Subcutaneous abdominal adipose tissue (tissue), 5 donors: ENCODE results near the gene PTBP1.

ENCODE experiments used
- H3K27ac ChIP-seq: one replicate; pipeline ENCODE4 v1.7.0; 2013; ENCODE audit warnings: low read depth, mild to moderate bottlenecking, inconsistent platforms, low read length, moderate library complexity
- H3K27me3 ChIP-seq, 5 donors: one replicate each; pipeline ENCODE4 v1.7.0; 2013; ENCODE audit warnings: low read length in 5 of 5, inconsistent platforms in 1 of 5; ENCODE audit not compliant: control insufficient read depth in 5 of 5, insufficient read depth in 4 of 5
- H3K36me3 ChIP-seq, 5 donors: one replicate each; pipeline ENCODE4 v1.7.0; 2013; ENCODE audit warnings: low read length in 5 of 5; ENCODE audit not compliant: control insufficient read depth in 5 of 5, insufficient read depth in 5 of 5
- H3K4me1 ChIP-seq, 5 donors: one replicate each; pipeline ENCODE4 v1.7.0; 2013; ENCODE audit warnings: low read length in 5 of 5, mild to moderate bottlenecking in 3 of 5, moderate library complexity in 1 of 5; ENCODE audit not compliant: control insufficient read depth in 5 of 5, insufficient read depth in 5 of 5
- H3K4me3 ChIP-seq, 5 donors: one replicate each; pipeline ENCODE4 v1.7.0; 2013; ENCODE audit warnings: low read length in 5 of 5, low read depth in 1 of 5
- H3K9ac ChIP-seq, 5 donors: one replicate each; pipeline ENCODE4 v1.7.0; 2013; ENCODE audit warnings: low read length in 5 of 5, mild to moderate bottlenecking in 4 of 5, moderate library complexity in 3 of 5
- H3K9me3 ChIP-seq, 5 donors: one replicate each; pipeline ENCODE4 v1.7.0; 2013; ENCODE audit warnings: low read length in 5 of 5; ENCODE audit not compliant: control insufficient read depth in 5 of 5
- donor health status: healthy.
- donor health status: healthy.
- donor health status: healthy.
- donor health status: healthy.
- donor health status: healthy.

Gene PTBP1

DNA sequence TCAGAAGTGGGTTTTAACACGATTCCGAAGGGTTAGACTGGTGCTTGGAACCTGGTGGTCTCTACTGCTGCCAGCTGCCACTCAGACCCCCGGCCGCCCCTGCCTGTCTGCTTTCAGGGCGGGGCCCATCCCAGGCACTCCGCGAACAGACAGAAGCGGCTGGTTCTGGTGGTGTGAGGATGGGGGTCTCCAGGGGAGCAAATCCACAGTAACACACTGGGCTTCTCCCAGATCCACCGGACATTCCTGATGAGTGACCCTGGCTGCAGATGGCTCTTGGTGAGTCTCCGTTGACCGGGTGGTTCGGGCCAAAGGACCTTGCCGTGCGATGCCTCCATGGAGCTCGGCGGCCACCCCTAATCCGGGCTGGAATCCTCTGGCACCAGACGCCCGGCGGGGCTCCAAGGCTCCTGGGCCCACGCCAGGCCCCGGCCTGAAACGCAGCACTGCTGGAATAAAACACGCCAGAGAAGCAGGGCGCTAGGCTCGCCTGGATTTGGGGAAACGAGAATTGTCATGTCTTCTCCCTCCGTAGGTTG is 2.1 kb upstream of the PTBP1 start:
- no peaks in the 10 kb centered on the region for H3K27me3 ChIP-seq
- peak overlapping the region in 2 of 5 donors; percentile 30 to 47 for H3K9ac ChIP-seq
- peaks cover 7 to 53% (median 39%) of the 10 kb centered on the region in 5 donors for H3K4me1 ChIP-seq
- no peak overlapping the region for H3K27ac ChIP-seq
- H3K36me3 ChIP-seq: peaks cover 0 to 6% (median 5%) of the 10 kb centered on the region in 5 donors
- H3K4me3 ChIP-seq: peak overlapping the region in 2 of 5 donors; percentile 17 to 22
- no peaks in the 10 kb centered on the region for H3K9me3 ChIP-seq

DNA sequence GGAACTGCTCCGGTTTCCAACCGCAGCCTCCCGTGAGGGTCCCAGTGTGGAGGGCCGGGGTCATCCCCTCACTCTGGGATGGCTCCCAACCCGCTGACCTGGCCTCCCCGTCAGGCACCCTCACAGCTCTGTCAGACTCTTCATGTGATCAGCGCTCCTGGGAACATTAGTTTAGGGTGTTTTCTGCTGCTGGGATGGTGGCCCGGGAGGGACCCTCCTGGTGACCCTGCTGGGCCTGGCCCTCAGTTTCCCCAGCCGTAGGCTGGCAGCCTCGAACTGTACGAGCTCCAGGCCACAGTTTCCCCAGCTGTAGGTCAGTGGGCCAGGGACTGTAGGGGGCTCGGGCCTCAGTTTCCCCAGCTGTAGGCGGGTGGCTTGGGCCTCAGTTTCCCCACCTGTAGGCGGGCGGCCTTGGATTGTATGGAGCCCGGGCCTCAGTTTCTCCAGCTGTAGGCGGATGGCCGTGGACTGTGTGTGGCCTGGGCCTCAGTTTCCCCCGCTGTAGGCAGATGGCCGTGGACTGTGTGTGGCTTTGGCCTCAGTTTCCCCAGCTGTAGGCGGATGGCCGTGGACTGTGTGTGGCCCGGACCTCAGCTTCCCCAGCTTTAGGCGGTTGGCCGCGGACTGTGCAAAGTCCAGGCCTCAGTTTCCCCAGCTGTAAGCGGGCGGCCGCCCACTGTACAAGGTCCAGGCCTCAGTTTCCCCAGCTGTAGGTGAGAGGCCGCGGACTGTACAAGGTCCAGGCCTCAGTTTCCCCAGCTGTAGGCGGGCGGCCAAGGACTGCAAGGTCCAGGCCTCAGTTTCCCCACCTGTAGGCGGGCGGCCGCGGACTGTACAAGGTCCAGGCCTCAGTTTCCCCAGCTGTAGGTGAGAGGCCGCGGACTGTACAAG is 1.3 kb upstream of the PTBP1 start:
- peaks cover 14 to 57% (median 47%) of the 10 kb centered on the region in 5 donors for H3K4me1 ChIP-seq
- no peaks in the 10 kb centered on the region for H3K27me3 ChIP-seq
- H3K36me3 ChIP-seq: peaks cover 0 to 12% (median 8%) of the 10 kb centered on the region in 5 donors
- no peaks in the 10 kb centered on the region for H3K9me3 ChIP-seq
- peak overlapping the region; percentile 57 for H3K27ac ChIP-seq
- peak overlapping the region in 3 of 5 donors; percentile 73 to 82 (median 78) for H3K9ac ChIP-seq
- peak overlapping the region in 4 of 5 donors; percentile 70 to 83 (median 78) for H3K4me3 ChIP-seq

DNA sequence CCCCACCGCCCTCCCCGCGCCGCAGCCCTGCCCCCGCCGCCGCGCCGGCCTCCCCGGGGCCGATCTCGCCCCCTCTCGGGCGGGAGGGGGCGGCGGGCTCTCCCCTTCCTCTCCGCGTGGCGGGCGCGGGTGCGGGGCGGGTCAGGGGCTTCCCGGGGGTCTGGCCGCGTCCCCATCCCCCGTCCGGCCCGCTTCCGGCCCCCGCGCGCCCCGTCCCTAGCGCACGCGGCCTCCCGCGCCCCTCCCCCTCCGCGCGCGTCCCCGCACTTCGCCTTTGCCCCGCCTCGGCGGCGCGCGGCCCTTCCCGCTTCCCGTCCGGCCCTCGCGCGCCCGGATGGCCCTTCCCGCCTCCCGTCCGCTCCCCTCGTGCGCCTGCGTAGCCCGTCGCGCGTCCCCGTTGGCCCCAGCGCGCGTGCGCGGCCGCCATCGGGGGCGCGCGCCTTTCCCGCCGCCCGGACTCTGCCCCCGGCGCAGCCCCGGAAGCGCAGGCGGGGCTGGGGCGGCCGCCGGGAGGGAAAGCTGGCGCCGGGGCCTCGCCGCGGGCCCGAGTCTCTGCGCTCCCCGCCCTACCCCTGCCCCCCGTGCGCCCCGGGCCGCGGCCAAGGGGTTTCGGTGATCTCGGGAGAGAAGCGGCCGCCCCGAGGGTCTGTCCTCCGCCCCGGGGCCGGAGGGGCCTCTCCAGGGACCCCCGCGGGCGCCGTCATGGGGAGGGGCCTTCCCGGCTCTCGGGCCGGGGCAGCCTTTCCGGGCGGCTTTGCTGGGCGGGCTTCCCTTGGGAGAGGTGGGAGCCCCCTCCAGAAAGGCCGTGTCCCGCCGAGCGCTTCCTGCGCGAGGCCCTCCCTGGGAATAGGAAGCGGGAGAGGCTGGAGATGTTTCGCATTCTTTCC is 519 bp downstream of the PTBP1 start:
- peaks cover 20 to 65% (median 64%) of the 10 kb centered on the region in 5 donors for H3K4me1 ChIP-seq
- peaks cover 0 to 19% (median 8%) of the 10 kb centered on the region in 5 donors for H3K36me3 ChIP-seq
- H3K9me3 ChIP-seq: no peaks in the 10 kb centered on the region
- no peaks in the 10 kb centered on the region for H3K27me3 ChIP-seq
- H3K27ac ChIP-seq: peak overlapping the region; percentile 69
- peak overlapping the region in 4 of 5 donors; percentile 85 to 89 (median 88) for H3K9ac ChIP-seq
- peak overlapping the region; percentile 75 to 90 (median 88) for H3K4me3 ChIP-seq

DNA sequence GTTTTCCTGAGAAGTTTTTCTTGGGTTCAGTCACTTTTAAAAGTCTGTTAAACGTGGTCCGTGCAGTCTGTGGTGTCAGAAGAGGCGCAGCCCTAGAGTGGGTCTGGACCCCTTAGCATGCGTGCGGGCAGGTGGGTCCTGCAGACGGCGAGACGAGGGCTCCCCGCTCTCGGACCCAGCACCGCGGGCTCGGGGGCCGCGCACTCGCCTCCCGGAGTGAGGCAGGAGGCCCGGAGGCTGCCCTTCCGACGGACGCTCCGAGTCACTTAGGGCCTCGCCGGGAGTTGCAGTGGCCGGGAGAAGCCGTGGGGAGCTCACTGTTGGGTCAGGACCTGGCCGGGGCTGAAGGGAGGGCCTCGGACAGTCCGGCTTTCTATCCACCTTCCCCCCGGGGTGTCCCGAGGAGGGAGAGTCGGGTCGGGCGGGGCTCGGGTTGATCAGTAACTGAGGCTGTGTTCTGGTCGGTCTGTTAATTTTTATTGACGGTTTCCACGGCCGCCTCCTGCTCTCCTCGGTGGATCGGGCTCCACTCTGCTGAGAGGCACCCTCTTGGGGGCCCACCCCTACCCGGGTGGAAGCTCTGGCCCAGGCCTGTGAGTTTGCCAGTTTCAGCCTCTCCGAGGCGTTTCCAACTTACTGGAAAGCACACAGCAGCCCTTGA is 1.3 kb downstream of the PTBP1 start:
- Histone ChIP-seq H3K9me3 (no peaks in the 10 kb centered on the region), H3K36me3 (peaks cover 0 to 27% (median 12%) of the 10 kb centered on the region in 5 donors), H3K4me1 (peaks cover 20 to 72% (median 69%) of the 10 kb centered on the region in 5 donors), H3K27me3 (no peaks in the 10 kb centered on the region), H3K9ac (peak overlapping the region in 4 of 5 donors; percentile 85 to 89 (median 88)), H3K4me3 (peak overlapping the region; percentile 75 to 90 (median 88)), H3K27ac (peak overlapping the region; percentile 69)

DNA sequence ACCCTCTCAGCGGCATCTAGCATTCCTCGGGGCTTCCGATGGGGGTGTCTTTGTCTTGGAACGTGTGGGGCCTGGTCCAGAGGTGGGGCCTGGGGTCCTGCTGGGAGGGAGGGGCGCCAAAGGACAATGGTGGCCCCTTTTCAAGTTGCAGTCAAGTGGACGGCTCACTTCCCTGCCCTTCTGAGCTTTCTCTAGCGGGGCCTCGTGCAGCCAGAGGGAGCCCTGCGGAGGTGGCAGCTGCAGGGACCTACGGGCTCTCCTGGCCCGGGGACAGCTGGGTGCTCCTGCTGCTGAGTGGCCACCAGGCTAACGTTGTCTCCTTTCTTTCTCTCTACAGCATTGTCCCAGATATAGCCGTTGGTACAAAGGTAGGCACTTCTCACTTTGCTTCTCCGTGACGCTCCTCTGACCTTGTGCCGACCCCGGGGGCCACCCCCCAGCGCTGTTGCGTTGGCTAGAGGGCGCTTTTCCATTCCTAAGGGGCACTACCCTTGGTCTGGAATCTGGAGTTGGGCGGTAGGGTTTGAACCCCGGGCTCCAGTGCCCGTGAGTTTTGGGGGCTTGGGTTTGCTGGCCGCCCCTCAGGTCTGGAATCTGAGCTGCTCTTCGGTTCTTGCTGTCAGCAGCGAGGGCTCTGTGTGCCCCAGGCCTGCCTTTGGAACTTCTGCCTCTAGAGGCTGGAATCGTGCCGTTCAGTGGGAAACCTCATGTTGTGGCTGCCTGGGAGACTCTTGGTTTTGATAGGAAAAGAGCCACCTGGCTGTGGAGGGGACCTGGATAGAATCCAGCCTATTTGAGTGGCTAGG is 2.0 kb downstream of the PTBP1 start:
- Histone ChIP-seq H3K9me3 (no peaks in the 10 kb centered on the region), H3K9ac (peak overlapping the region in 4 of 5 donors; percentile 85 to 89 (median 88)), H3K27me3 (no peaks in the 10 kb centered on the region), H3K27ac (peak overlapping the region; percentile 69), H3K4me1 (peaks cover 20 to 79% (median 74%) of the 10 kb centered on the region in 5 donors), H3K36me3 (peaks cover 0 to 35% (median 20%) of the 10 kb centered on the region in 5 donors), H3K4me3 (peak overlapping the region; percentile 42 to 90 (median 88))

DNA sequence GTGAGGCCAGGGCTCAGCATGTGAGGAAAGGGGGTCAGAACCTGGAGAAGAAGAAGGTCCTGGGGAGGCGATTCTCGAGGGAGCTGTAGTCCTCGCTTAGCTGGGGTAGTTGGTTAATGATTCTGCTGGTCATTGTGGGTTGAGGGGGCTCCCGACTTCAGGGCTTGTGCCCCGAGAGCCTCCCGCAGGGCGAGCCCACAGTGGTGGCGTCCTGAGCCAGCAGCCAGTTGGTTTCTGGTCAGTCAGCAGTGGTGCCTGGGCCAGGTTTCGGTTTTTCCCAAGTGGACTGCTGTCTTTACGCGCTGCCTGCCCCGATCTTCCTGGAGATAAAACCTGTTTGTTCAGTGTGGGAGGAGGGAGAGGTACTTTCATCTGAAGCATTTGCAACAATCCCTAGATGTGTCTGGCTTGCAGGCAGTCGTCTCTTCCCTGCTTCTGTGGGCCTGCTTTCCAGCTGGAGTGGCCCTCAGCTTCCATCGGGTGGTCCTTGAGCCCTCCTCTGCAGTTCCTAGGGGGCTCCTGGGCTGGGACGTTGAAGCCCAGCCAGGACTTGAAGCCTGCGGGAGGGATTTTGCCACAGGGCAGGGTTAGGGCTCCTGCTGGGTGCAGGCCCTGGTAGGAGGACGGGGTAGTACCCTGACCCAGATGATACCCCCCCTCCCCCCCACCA is 3.2 kb downstream of the PTBP1 start:
- Histone ChIP-seq H3K36me3 (peaks cover 0 to 47% (median 32%) of the 10 kb centered on the region in 5 donors), H3K4me1 (peaks cover 20 to 77% (median 68%) of the 10 kb centered on the region in 5 donors), H3K27me3 (no peaks in the 10 kb centered on the region), H3K4me3 (peak overlapping the region in 4 of 5 donors; percentile 13 to 57 (median 38)), H3K9ac (peak overlapping the region in 2 of 5 donors; percentile 43 to 44), H3K27ac (no peak overlapping the region), H3K9me3 (no peaks in the 10 kb centered on the region)

DNA sequence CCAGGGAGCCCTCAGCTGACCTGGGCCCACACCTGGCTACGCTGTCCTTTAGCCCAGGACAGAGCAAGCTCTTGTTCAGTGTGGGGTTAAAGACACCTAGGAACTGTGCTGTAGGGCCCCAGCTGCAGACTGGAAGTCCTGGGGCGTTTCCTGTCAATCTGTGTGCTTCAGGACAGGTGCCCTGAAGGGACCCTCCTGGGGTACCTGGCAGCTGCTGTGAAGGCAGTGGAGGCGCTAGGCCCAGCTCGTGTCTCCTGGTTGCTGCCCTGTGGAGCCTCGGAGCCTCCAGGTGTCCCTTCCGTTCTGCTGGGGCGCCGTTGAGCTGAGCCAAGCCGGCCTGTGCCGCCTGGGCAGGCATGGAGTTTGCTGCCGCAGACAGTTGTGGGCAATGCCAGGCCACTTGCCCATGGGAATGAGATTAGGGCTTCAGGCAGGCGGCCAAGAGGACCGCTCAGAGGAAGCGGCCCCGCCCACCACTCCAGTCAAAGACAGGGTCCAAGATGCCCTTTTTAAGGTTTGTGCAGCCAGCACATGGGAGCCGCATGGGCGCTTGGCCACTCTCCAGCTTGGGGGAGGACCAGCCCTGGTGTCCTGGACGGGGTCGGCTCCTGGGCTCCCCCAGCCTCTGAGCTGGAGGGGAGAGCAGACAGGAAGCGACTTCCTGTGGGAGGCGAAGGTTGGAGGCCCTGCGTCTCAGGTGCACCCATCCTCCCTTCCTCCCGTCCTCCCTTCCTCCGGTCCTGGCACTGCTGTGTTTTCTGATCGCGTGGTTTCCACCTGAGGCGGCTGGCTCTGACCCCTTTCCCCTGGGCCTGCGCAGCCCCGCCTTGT is 4.0 kb downstream of the PTBP1 start:
- Histone ChIP-seq H3K27me3 (no peaks in the 10 kb centered on the region), H3K4me3 (peak overlapping the region; percentile 29 to 57 (median 32)), H3K9ac (peak overlapping the region in 1 of 5 donors; percentile 45), H3K27ac (peak overlapping the region; percentile 54), H3K4me1 (peaks cover 18 to 69% (median 61%) of the 10 kb centered on the region in 5 donors), H3K36me3 (peaks cover 0 to 54% (median 39%) of the 10 kb centered on the region in 5 donors), H3K9me3 (no peaks in the 10 kb centered on the region)
